B cell (primary cell): Measurements from ENCODE around the gene TMEM80. TPM values are rescaled to one million over a fixed set of nuclear protein-coding genes. Genes with fewer than 3 reads are reported as not detected.
A peak's percentile ranks its signal among the peaks of the same experiment; 100 is the strongest.

Experiments
- ATAC-seq: fragments of 200-7000 bp; cut with Tn5 transposase; one replicate; pipeline ENCODE4 v1.10.0; 2021; ENCODE audit warnings: low read depth, mild to moderate bottlenecking, moderate number of reproducible peaks, moderate library complexity
- CTCF ChIA-PET: fragments of 350-600 bp; sonication (Branson Sonifier 250); formaldehyde crosslinking; loops from one replicate; lab custom pipeline; 2021; ENCODE audit warnings: antibody characterized with exemption, inconsistent platforms; lab: Charles Lee
- POLR2A ChIA-PET: fragments of 350-600 bp; sonication (Branson Sonifier 250); formaldehyde crosslinking; loops from one replicate; lab custom pipeline; 2021; ENCODE audit warnings: antibody characterized with exemption; lab: Charles Lee
- DNase-seq: peaks from one replicate; pipeline ENCODE4 v3.0.0; 2013
- H2AFZ ChIP-seq: 2 replicates; pipeline ENCODE4 v1.6.1; 2012; ENCODE audit warnings: mild to moderate bottlenecking, low read depth, low read length; ENCODE audit not compliant: insufficient read depth, poor library complexity, severe bottlenecking
- H3K27ac ChIP-seq, 2 donors: 1 replicate in 1 of 2; 2 replicates in 1 of 2; pipeline ENCODE4 v1.5.1; 2012 to 2013; ENCODE audit warnings: low read length in 2 of 2, mild to moderate bottlenecking in 2 of 2, moderate library complexity in 1 of 2
- H3K27me3 ChIP-seq, 4 experiments: fragments of 200-600 bp in 1 of 4; sonication (generic) in 1 of 4; replicated peaks in 1 of 4; 1 replicate in 2 of 4; 2 replicates in 2 of 4; pipeline versions ENCODE4 v1.6.1 to v1.7.0; 2013 to 2016; ENCODE audit warnings: low read length in 3 of 4, mild to moderate bottlenecking in 2 of 4, mixed read lengths in 1 of 4, moderate library complexity in 1 of 4; ENCODE audit not compliant: insufficient read depth in 4 of 4, control insufficient read depth in 3 of 4; ENCODE audit errors: control extremely low read depth in 1 of 4
- H3K36me3 ChIP-seq, 2 experiments: replicated peaks in 1 of 2; 1 replicate in 1 of 2; 2 replicates in 1 of 2; pipeline versions ENCODE4 v1.6.1 to v1.7.1; 2013; ENCODE audit warnings: low read length in 1 of 2; ENCODE audit not compliant: insufficient read depth in 2 of 2, control insufficient read depth in 1 of 2; ENCODE audit errors: control extremely low read depth in 1 of 2, extremely low read depth in 1 of 2
- H3K4me1 ChIP-seq, 2 donors: fragments of 200-600 bp in 1 of 2; sonication (generic) in 1 of 2; 1 replicate in 1 of 2; 2 replicates in 1 of 2; pipeline versions ENCODE4 v1.5.1 to v1.6.1; 2013 to 2017; ENCODE audit warnings: low read length in 2 of 2; ENCODE audit not compliant: control insufficient read depth in 2 of 2, insufficient read depth in 2 of 2
- H3K4me2 ChIP-seq: replicated peaks from 2 replicates; pipeline ENCODE3; 2012; ENCODE audit warnings: mild to moderate bottlenecking, low read depth, low read length; ENCODE audit not compliant: poor library complexity, severe bottlenecking
- H3K4me3 ChIP-seq, 5 experiments: fragments of 200-600 bp in 1 of 5; sonication (generic) in 1 of 5; 1 replicate in 3 of 5; 2 replicates in 2 of 5; pipeline versions ENCODE4 v1.5.1 to v1.7.0; 2011 to 2016; ENCODE audit warnings: low read length in 4 of 5, mild to moderate bottlenecking in 4 of 5, low read depth in 2 of 5, control low read depth in 1 of 5, moderate library complexity in 1 of 5; ENCODE audit not compliant: insufficient read depth in 1 of 5; ENCODE audit errors: control extremely low read depth in 1 of 5, extremely low read depth in 1 of 5
- H3K79me2 ChIP-seq: fragments of 200-600 bp; sonication (generic); one replicate; pipeline ENCODE4 v1.6.0; 2016; ENCODE audit warnings: low read length; ENCODE audit not compliant: control insufficient read depth, insufficient read depth
- H3K9ac ChIP-seq: fragments of 200-600 bp; sonication (generic); 2 replicates; pipeline ENCODE4 v1.6.1; 2017; ENCODE audit warnings: mild to moderate bottlenecking, low read length, moderate library complexity
- H3K9me3 ChIP-seq, 3 donors: one replicate each; pipeline versions ENCODE4 v1.6.1 to v1.7.1; 2013; ENCODE audit warnings: low read length in 2 of 3; ENCODE audit not compliant: control insufficient read depth in 2 of 3, insufficient read depth in 1 of 3; ENCODE audit errors: control extremely low read depth in 1 of 3
- H4K20me1 ChIP-seq: 2 replicates; pipeline ENCODE4 v1.6.0; 2012; ENCODE audit warnings: mild to moderate bottlenecking, low read length; ENCODE audit not compliant: insufficient read depth, control insufficient read depth, poor library complexity, severe bottlenecking
- H3K27ac Mint-ChIP-seq: one replicate; pipeline ENCODE4 v1.8.0; 2021; ENCODE audit warnings: mixed read lengths
- H3K27me3 Mint-ChIP-seq: one replicate; pipeline ENCODE4 v1.8.0; 2021; ENCODE audit warnings: mixed read lengths
- H3K4me1 Mint-ChIP-seq: one replicate; pipeline ENCODE4 v1.8.0; 2021; ENCODE audit warnings: mixed read lengths
- H3K4me3 Mint-ChIP-seq: one replicate; pipeline ENCODE4 v1.8.0; 2021; ENCODE audit warnings: mixed read lengths
- H3K9me3 Mint-ChIP-seq: one replicate; pipeline ENCODE4 v1.8.0; 2022; ENCODE audit warnings: mixed read lengths; ENCODE audit not compliant: insufficient read depth
- EZH2 ChIP-seq: IDR thresholded peaks from 2 replicates; pipeline ENCODE4 v1.6.1; 2012; ENCODE audit warnings: borderline replicate concordance, low read depth, mild to moderate bottlenecking, moderate library complexity, low read length; ENCODE audit not compliant: insufficient read depth, poor library complexity, severe bottlenecking
- WGBS: methylation state at CpG from one replicate; pipeline ENCODE4 v1.1.5; 2013; ENCODE audit warnings: missing lambda C conversion rate; ENCODE audit not compliant: insufficient coverage; 5-methylcytosine and 5-hydroxymethylcytosine counted together
- intact Hi-C: fragments of 100-400 bp; cut with micrococcal nuclease; formaldehyde crosslinking; loops from one replicate; pipeline ENCODE4 v1.10.0; 2022
- polyA minus RNA-seq: library from RNA; depleted of rRNA, polyadenylated mRNA; stranded (reverse); fragments of >200 nt; gene quantifications from 2 replicates; pipeline ENCODE4 v1.2.3, GENCODE V29; 2012
- polyA plus RNA-seq: library from polyadenylated mRNA; depleted of rRNA; stranded (reverse); fragments of >200 nt; gene quantifications from 2 replicates; pipeline ENCODE4 v1.2.3, GENCODE V29; 2012
- total RNA-seq, 2 donors: library from RNA; stranded (reverse); fragments of 120-200 nt in 1 of 2; gene quantifications; 1 replicate in 1 of 2; 2 replicates in 1 of 2; pipeline versions ENCODE4 v1.2.3 to v1.2.4, GENCODE V29; 2013 to 2022
- TF ChIP-seq, protein P1 (sequence below): fragments of 200-600 bp; IDR thresholded peaks from one replicate; pipeline ENCODE4 v1.8.0; 2022; ENCODE audit warnings: antibody characterized with exemption, mild to moderate bottlenecking

The TMEM80 gene
- 77.8 and 84.1 TPM in 2 replicates for total RNA-seq
- total RNA-seq (2013): 29.5 TPM
- 56.9 and 72.5 TPM in 2 replicates for polyA plus RNA-seq
- 12.2 and 23.5 TPM in 2 replicates for polyA minus RNA-seq

DNA sequence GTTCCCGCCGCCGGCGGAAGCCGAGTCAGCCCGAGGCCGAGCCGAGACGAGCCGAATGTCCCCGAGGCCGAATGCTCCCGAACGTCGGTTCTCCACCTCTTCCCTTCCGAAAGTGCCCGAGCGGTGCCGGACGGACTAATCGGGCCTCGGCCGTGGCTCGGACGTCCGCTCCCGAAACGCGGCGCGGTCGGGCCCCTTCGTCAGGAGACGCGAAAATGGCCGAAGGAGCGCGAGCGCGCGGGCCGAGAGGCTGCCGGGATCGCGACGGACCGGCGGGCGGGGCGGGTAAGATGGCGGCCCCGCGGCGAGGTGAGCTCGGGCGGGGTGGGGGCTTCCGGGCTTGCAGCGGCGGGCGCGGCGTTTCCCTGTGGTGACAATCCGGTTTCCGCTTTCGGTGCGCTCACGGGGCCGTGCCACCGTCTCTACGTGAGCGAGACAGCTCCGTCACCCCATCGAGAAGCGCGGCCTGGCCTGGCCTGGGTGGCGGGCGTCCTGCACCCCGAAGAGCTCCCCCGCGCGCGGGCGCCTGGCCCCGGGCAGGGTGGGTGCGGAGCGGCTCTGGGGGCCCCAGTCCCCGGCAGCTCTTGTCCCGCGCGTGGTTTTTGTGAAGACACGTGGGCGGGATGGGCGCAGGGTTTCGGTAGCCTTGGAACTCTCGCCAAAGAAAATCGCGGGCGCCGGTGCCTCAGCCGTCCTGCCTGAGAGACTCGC, at the start of gene TMEM80:
TSS of gene TMEM80 (plus strand) at position 279 of the 711 bp plus-strand sequence. CDS start at position 291, 12 bp downstream.
- no peaks in the 10 kb centered on the region for H3K27me3 ChIP-seq
- H3K4me2 ChIP-seq: peak within 1 kb of the TSS; percentile 81
- peaks cover 34% of the 10 kb centered on the region for H4K20me1 ChIP-seq
- intact Hi-C loops: loop anchor here (1.0 to 5.0 kb wide), 5 partner anchors 70 to 1707 kb away; partner anchors contain the start of genes LRRC56 and TSSC4
- H3K4me1 Mint-ChIP-seq: peaks cover 48% of the 10 kb centered on the region
- H3K9ac ChIP-seq: peak within 1 kb of the TSS; percentile 99
- no peaks in the 10 kb centered on the region for H3K9me3 Mint-ChIP-seq
- H3K36me3 ChIP-seq: peaks cover 0 to 9% of the 10 kb centered on the region in 2 experiments
- H3K79me2 ChIP-seq: peaks cover 38% of the 10 kb centered on the region
- peak within 1 kb of the TSS; percentile 96 for H2AFZ ChIP-seq
- peak; percentile 65 for ATAC-seq
- H3K9me3 ChIP-seq: no peaks in the 10 kb centered on the region
- peak within 1 kb of the TSS; percentile 52 to 97 (median 84) for H3K4me3 ChIP-seq
- peak; percentile 99 for DNase-seq
- no peaks in the 10 kb centered on the region for H3K27me3 Mint-ChIP-seq
- H3K4me1 ChIP-seq: peaks cover 30 to 36% of the 10 kb centered on the region in 2 donors
- under 1% methylated on average over 101 of the region's 101 CpGs for WGBS
- ChIA-PET POLR2A (interaction anchor here (0.5 to 6.1 kb wide), 11 partner anchors 14 to 687 kb away, joined by 3 to 105 read pairs (median 4); partner anchors contain the start of genes HRAS, IRF7, LRRC56 and PHRF1), CTCF (interaction anchor here (0.7 to 3.5 kb wide), 8 partner anchors 13 to 52 kb away, joined by 3 to 60 read pairs (median 6); partner anchors contain the start of gene TALDO1)
- peak within 1 kb of the TSS; percentile 88 for H3K4me3 Mint-ChIP-seq
- peak within 1 kb of the TSS; percentile 100 for H3K27ac ChIP-seq
- TF ChIP-seq, protein P1, sequence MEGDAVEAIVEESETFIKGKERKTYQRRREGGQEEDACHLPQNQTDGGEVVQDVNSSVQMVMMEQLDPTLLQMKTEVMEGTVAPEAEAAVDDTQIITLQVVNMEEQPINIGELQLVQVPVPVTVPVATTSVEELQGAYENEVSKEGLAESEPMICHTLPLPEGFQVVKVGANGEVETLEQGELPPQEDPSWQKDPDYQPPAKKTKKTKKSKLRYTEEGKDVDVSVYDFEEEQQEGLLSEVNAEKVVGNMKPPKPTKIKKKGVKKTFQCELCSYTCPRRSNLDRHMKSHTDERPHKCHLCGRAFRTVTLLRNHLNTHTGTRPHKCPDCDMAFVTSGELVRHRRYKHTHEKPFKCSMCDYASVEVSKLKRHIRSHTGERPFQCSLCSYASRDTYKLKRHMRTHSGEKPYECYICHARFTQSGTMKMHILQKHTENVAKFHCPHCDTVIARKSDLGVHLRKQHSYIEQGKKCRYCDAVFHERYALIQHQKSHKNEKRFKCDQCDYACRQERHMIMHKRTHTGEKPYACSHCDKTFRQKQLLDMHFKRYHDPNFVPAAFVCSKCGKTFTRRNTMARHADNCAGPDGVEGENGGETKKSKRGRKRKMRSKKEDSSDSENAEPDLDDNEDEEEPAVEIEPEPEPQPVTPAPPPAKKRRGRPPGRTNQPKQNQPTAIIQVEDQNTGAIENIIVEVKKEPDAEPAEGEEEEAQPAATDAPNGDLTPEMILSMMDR: no peak
- TF ChIP-seq EZH2: no peak
- H3K27ac Mint-ChIP-seq: peak within 1 kb of the TSS; percentile 95
